Measurements from ENCODE around the gene NDUFA11.
"Not testable (repeated sequence)": the region's sequence is repeated elsewhere in the genome, so short reads cannot be mapped to it uniquely, and the experiment has no call there.

NDUFA11 gene

DNA sequence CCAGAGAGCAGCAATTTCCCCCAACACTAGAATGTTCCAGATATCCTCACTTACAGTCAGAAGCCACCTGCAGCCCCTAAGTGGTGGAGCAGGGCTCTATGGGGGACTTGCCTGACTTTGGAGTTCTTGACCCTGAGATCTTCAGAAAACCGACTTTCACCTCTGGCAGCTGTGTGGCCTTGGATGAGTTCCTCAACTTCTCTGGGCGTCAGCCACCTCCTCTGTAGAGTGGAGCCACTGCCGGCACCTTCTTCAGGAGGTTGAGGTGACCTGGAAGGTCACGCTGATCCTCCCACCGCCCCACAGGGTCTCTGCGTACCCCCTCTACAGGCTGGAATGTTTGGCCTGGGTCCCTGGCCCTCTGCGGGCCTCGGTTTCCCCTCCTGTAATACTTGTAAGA, 26.2 kb downstream of the NDUFA11 start:
- no peaks in the 10 kb centered on the region for H3K36me3 Mint-ChIP-seq (ENCODE audit: low read depth)
- H3K9me3 Mint-ChIP-seq = no peaks in the 10 kb centered on the region
- no peak for DNase-seq
- H3K4me3 Mint-ChIP-seq = no peak overlapping the region
- H3K27me3 Mint-ChIP-seq (ENCODE audit: low read depth, poor library complexity) = peaks cover 8% of the 10 kb centered on the region
- no peak overlapping the region for H3K27ac Mint-ChIP-seq
- H3K4me1 Mint-ChIP-seq = peaks cover 46% of the 10 kb centered on the region
- TF ChIP-seq, protein P1, sequence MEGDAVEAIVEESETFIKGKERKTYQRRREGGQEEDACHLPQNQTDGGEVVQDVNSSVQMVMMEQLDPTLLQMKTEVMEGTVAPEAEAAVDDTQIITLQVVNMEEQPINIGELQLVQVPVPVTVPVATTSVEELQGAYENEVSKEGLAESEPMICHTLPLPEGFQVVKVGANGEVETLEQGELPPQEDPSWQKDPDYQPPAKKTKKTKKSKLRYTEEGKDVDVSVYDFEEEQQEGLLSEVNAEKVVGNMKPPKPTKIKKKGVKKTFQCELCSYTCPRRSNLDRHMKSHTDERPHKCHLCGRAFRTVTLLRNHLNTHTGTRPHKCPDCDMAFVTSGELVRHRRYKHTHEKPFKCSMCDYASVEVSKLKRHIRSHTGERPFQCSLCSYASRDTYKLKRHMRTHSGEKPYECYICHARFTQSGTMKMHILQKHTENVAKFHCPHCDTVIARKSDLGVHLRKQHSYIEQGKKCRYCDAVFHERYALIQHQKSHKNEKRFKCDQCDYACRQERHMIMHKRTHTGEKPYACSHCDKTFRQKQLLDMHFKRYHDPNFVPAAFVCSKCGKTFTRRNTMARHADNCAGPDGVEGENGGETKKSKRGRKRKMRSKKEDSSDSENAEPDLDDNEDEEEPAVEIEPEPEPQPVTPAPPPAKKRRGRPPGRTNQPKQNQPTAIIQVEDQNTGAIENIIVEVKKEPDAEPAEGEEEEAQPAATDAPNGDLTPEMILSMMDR (IDR thresholded peaks at IDR 0.05) = no peak

DNA sequence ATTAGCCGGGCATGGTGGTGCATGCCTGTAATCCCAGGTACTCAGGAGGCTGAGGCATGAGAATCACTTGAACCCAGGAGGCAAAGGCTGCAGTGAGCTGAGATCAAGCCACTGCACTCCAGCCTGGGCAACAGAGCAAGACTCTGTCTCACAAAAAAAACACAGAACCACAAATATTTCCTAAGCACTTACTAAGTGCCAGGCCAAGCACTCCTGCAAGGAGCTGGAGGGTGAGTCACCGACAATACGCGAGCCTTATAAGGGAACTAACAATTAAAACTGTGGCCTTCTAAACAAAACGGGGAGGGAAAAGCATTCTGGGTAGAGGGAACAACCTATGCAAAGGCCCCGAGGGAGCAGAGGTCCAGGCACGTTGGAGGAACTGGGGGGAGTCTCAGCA, 29.1 kb downstream of the NDUFA11 start:
- not testable (repeated sequence) for H3K4me3 Mint-ChIP-seq; H3K27ac Mint-ChIP-seq; H3K36me3 Mint-ChIP-seq (ENCODE audit: low read depth); DNase-seq; H3K9me3 Mint-ChIP-seq; H3K27me3 Mint-ChIP-seq (ENCODE audit: low read depth, poor library complexity)
- H3K4me1 Mint-ChIP-seq = peaks cover 27% of the 10 kb centered on the region

GRCh38 chr19:5873617-5874199, 29.9 kb downstream of the NDUFA11 start:
- H3K4me1 Mint-ChIP-seq = peaks cover 19% of the 10 kb centered on the region
- H3K9me3 Mint-ChIP-seq = no peaks in the 10 kb centered on the region
- H3K27ac Mint-ChIP-seq = no peak overlapping the region
- H3K27me3 Mint-ChIP-seq (ENCODE audit: low read depth, poor library complexity) = peaks cover 1% of the 10 kb centered on the region
- H3K4me3 Mint-ChIP-seq = no peak overlapping the region
- DNase-seq = no peak
- no peaks in the 10 kb centered on the region for H3K36me3 Mint-ChIP-seq (ENCODE audit: low read depth)
- TF ChIP-seq, protein P1 (IDR thresholded peaks at IDR 0.05) = no peak

- Mint-ChIP-seq H3K36me3 (ENCODE audit: low read depth) (no peaks in the 10 kb centered on the region), H3K9me3 (no peaks in the 10 kb centered on the region), H3K27me3 (ENCODE audit: low read depth, poor library complexity) (peaks cover 5% of the 10 kb centered on the region)
These were observed 32.6 kb downstream of the NDUFA11 start for GRCh38 chr19:5870986-5871394.

GRCh38 chr19:5867201-5868136, 36.1 kb downstream of the NDUFA11 start:
- TF ChIP-seq, protein P1 (IDR thresholded peaks at IDR 0.05) = no peak
- Mint-ChIP-seq H3K4me1 (peaks cover 23% of the 10 kb centered on the region), H3K36me3 (ENCODE audit: low read depth) (no peaks in the 10 kb centered on the region), H3K27me3 (ENCODE audit: low read depth, poor library complexity) (peaks cover 8% of the 10 kb centered on the region), H3K4me3 (no peak overlapping the region), H3K9me3 (no peaks in the 10 kb centered on the region), H3K27ac (peak overlapping the region; percentile 4)
- DNase-seq = no peak

More at GRCh38 chr19:5870986-5871394, 32.6 kb downstream of the NDUFA11 start:
- no peak overlapping the region for H3K4me3 Mint-ChIP-seq
- DNase-seq = no peak
- TF ChIP-seq, protein P1 (IDR thresholded peaks at IDR 0.05) = no peak
- H3K4me1 Mint-ChIP-seq = peaks cover 13% of the 10 kb centered on the region
- H3K27ac Mint-ChIP-seq = no peak overlapping the region

GRCh38 chr19:5865772-5866171, 37.8 kb downstream of the NDUFA11 start:
- H3K4me1 Mint-ChIP-seq = peaks cover 30% of the 10 kb centered on the region
- peaks cover 16% of the 10 kb centered on the region for H3K27me3 Mint-ChIP-seq (ENCODE audit: low read depth, poor library complexity)
- TF ChIP-seq, protein P1 (IDR thresholded peaks at IDR 0.05) = no peak
- H3K36me3 Mint-ChIP-seq (ENCODE audit: low read depth) = no peaks in the 10 kb centered on the region
- H3K4me3 Mint-ChIP-seq = no peak overlapping the region
- no peaks in the 10 kb centered on the region for H3K9me3 Mint-ChIP-seq
- H3K27ac Mint-ChIP-seq = no peak overlapping the region
- no peak for DNase-seq
